Testis (tissue), 3 donors: Measurements from ENCODE around the gene PDZK1IP1. TPM values are rescaled to one million over a fixed set of nuclear protein-coding genes. Genes with fewer than 3 reads are reported as not detected.
"Not testable (repeated sequence)": the region's sequence is repeated elsewhere in the genome, so short reads cannot be mapped to it uniquely, and the experiment has no call there.

Experiments used
- DNase-seq: peaks from one replicate; pipeline ENCODE4 v3.0.0-alpha.2; 2019
- H3K27ac ChIP-seq, 2 donors: fragments of 200-600 bp; sonication (generic); one replicate each; pipeline ENCODE4 v1.5.1; 2019
- H3K27me3 ChIP-seq: fragments of 200-600 bp; sonication (generic); one replicate; pipeline ENCODE4 v1.5.1; 2019
- H3K36me3 ChIP-seq: fragments of 200-600 bp; sonication (generic); one replicate; pipeline ENCODE4 v1.5.1; 2017; ENCODE audit warnings: low read depth; ENCODE audit errors: missing control alignments
- H3K4me1 ChIP-seq: fragments of 200-600 bp; sonication (generic); one replicate; pipeline ENCODE4 v1.5.1; 2019
- H3K4me3 ChIP-seq, 2 donors: fragments of 200-600 bp; sonication (generic); one replicate each; pipeline ENCODE4 v1.5.1; 2017 to 2019
- H3K9me3 ChIP-seq: fragments of 200-600 bp; sonication (generic); one replicate; pipeline ENCODE4 v1.5.1; 2017
- POLR2A ChIP-seq: fragments of 450-650 bp; IDR thresholded peaks from one replicate; pipeline ENCODE4 v1.6.1; 2017; ENCODE audit warnings: antibody characterized with exemption, mild to moderate bottlenecking, moderate library complexity
- WGBS, 2 donors: methylation state at CpG; one replicate each; pipeline ENCODE4 v1.1.5; 2018; 5-methylcytosine and 5-hydroxymethylcytosine counted together
- intact Hi-C: fragments of 100-400 bp; cut with DNase I; formaldehyde crosslinking; loops from one replicate; pipeline ENCODE4 v1.15.1; 2023; ENCODE audit warnings: low total_unique reads
- polyA plus RNA-seq: library from polyadenylated mRNA; stranded (reverse); fragments of 350-450 nt; fragmentation: Illumina TruSeq; extraction: RNeasy Lipid Tissue Mini Kit (QIAGEN cat#74804); gene quantifications from one replicate; pipeline ENCODE4 v1.2.3, GENCODE V29; 2014; ENCODE audit warnings: low read depth, low replicate concordance; ENCODE audit not compliant: insufficient read depth
- total RNA-seq, 2 donors: library from RNA; depleted of rRNA; stranded (reverse); fragments of >200 nt; gene quantifications; one replicate each; pipeline ENCODE4 v1.2.3, GENCODE V29; 2016
- TF ChIP-seq, protein P1 (sequence below), 3 experiments: fragments of 450-650 bp in 2 of 3; fragments of 200-600 bp in 1 of 3; sonication (generic) in 1 of 3; IDR thresholded peaks; one replicate each; pipeline ENCODE4 v1.5.1; 2016 to 2019; ENCODE audit warnings: antibody characterized with exemption in 3 of 3, mild to moderate bottlenecking in 2 of 3, moderate library complexity in 1 of 3

The PDZK1IP1 gene
- total and polyA plus RNA-seq, 3 donors from 2014 or later = 1.5 to 13.9 (median 8.6) TPM

DNA sequence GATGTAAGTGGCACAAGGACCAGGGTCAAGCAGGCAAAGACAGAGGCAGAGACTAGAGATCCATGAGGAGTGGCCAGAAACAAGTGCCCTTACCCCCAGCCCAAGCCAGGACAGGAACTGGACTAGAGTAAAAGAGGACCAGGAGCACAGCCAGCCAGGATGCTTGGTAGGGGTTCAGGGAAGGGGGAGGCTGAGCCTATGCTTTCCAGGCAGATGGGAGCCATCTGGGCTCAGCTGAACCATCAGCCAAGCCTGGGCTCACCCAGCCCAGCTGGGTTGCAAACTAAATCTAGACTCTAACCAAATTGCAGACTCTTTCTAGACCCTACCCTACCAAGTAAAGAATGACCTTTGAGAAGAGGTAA, 15.2 kb downstream of the PDZK1IP1 start:
- no peak for TF ChIP-seq POLR2A
- TF ChIP-seq, protein P1, sequence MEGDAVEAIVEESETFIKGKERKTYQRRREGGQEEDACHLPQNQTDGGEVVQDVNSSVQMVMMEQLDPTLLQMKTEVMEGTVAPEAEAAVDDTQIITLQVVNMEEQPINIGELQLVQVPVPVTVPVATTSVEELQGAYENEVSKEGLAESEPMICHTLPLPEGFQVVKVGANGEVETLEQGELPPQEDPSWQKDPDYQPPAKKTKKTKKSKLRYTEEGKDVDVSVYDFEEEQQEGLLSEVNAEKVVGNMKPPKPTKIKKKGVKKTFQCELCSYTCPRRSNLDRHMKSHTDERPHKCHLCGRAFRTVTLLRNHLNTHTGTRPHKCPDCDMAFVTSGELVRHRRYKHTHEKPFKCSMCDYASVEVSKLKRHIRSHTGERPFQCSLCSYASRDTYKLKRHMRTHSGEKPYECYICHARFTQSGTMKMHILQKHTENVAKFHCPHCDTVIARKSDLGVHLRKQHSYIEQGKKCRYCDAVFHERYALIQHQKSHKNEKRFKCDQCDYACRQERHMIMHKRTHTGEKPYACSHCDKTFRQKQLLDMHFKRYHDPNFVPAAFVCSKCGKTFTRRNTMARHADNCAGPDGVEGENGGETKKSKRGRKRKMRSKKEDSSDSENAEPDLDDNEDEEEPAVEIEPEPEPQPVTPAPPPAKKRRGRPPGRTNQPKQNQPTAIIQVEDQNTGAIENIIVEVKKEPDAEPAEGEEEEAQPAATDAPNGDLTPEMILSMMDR (IDR thresholded peaks at IDR 0.05) = no peak
- H3K27me3 ChIP-seq = no peaks in the 10 kb centered on the region
- no peak for DNase-seq
- intact Hi-C loops = no loop called here
- no peak overlapping the region for H3K27ac ChIP-seq
- no peaks in the 10 kb centered on the region for H3K9me3 ChIP-seq
- H3K4me3 ChIP-seq = no peak overlapping the region
- no peaks in the 10 kb centered on the region for H3K36me3 ChIP-seq
- H3K4me1 ChIP-seq = peaks cover 3% of the 10 kb centered on the region

DNA sequence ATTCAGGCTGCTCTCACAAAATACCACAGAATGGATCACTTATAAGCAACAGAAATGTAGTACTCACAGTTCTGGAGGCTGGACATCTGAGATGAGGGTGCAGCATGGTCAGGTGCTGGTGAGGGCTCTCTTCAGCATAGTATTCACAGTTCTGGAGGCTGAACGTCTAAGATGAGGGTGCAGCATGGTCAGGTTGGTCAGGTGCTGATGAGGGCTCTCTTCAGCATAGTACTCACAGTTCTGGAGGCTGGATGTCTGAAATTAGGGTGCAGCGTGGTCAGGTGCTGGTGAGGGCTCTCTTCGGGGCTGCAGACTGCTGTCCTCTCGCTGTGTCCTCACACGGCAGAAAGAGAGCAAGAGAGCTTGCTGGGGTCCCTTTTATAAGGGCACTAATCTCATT, 17.1 kb downstream of the PDZK1IP1 start:
- H3K36me3 ChIP-seq = no peaks in the 10 kb centered on the region
- no peak overlapping the region for H3K4me3 ChIP-seq
- H3K27me3 ChIP-seq = no peaks in the 10 kb centered on the region
- H3K4me1 ChIP-seq = no peaks in the 10 kb centered on the region
- TF ChIP-seq, protein P1 (IDR thresholded peaks at IDR 0.05) = no peak
- TF ChIP-seq POLR2A = no peak
- no peak for DNase-seq
- 90 to 95% methylated on average over 5 of the region's 5 CpGs for WGBS, 2 donors
- no peak overlapping the region for H3K27ac ChIP-seq
- intact Hi-C loops = no loop called here
- H3K9me3 ChIP-seq = no peaks in the 10 kb centered on the region

DNA sequence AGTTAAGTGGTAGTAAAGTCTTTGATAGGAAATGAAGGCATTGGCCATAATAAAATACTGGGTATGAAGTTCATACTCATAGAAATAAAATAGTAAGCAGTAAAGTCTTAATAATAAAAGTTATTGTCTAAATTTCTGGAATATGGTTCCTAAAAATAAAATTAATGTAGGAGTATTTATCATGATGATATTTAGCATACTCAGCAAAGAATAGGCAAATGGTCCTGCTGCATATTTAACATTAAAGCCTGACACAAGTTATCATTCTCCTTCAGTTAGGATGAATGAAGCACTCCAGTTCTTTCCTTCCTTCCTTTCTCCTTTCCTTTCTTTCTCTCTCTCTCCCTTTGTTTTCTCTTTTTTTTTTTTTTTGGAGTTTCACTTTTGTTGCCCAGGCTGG, 25.3 kb downstream of the PDZK1IP1 start:
- H3K27me3 ChIP-seq = no peaks in the 10 kb centered on the region
- TF ChIP-seq, protein P1 (IDR thresholded peaks at IDR 0.05) = no peak
- TF ChIP-seq POLR2A = no peak
- H3K36me3 ChIP-seq = no peaks in the 10 kb centered on the region
- intact Hi-C loops = no loop called here
- H3K4me1 ChIP-seq = no peaks in the 10 kb centered on the region
- H3K4me3 ChIP-seq = no peak overlapping the region
- DNase-seq = no peak
- H3K9me3 ChIP-seq = no peaks in the 10 kb centered on the region
- no peak overlapping the region for H3K27ac ChIP-seq

DNA sequence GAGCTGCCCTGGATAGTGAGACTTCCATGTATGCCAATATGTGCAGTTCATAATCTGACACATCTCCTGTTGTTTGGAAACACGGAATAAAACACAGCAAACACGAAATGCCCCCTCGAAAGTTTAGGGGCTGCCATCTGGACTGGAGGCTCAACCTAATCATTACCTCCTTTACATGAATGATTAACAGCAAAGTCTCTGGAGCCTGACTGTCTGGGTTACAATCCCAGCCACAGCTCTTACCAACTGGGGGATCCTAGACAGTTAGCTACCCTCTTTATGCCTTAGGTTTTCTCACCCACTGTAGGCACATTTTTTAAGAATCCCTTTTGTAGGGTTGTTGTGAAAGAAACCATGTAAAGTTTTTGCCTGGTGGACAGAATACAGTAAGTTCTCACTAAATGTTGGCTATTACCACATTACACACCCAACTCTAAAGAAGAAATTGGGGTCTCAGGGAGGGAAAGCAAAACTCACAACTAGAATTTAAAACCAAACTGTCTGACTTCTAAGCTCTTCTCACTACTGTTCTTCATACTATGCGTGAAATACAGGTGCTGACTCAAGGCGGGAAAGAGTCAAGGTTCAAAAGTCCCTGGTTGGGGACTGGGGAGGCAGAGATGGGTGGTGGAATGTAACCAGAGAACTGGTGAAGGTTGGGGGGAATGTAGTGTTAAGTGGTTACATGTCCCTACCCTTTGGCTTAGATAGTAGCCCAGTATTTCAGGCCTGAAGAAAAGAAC, 28.4 kb downstream of the PDZK1IP1 start:
- TF ChIP-seq POLR2A = no peak
- TF ChIP-seq, protein P1 (IDR thresholded peaks at IDR 0.05) = no peak
- H3K4me1 ChIP-seq = no peaks in the 10 kb centered on the region
- 80 to 84% methylated on average over 5 of the region's 5 CpGs for WGBS, 2 donors
- H3K27me3 ChIP-seq = no peaks in the 10 kb centered on the region
- intact Hi-C loops = no loop called here
- DNase-seq = no peak
- no peak overlapping the region for H3K27ac ChIP-seq
- no peak overlapping the region for H3K4me3 ChIP-seq
- H3K36me3 ChIP-seq = no peaks in the 10 kb centered on the region
- H3K9me3 ChIP-seq = no peaks in the 10 kb centered on the region

DNA sequence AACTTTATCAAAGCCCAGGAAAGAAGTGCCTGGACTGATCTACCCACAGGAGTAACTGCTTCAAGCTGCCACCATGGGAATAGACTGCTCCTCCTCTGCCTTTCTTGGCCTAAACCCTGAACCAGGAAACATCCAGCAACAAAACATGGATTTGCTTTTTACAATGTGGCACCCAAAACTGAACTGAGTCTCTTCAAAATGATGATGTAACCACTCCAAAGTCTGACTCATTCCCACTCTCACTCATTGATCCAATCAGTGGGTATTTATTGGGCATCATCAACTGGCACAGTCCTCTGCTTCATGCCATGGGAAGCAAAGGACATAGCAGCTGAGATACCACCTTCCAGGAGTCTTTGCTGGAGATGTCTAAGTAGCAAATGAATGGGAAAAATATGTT, 29.1 kb downstream of the PDZK1IP1 start:
- H3K4me1 ChIP-seq = no peaks in the 10 kb centered on the region
- DNase-seq = no peak
- TF ChIP-seq, protein P1 (IDR thresholded peaks at IDR 0.05) = no peak
- TF ChIP-seq POLR2A = no peak

DNA sequence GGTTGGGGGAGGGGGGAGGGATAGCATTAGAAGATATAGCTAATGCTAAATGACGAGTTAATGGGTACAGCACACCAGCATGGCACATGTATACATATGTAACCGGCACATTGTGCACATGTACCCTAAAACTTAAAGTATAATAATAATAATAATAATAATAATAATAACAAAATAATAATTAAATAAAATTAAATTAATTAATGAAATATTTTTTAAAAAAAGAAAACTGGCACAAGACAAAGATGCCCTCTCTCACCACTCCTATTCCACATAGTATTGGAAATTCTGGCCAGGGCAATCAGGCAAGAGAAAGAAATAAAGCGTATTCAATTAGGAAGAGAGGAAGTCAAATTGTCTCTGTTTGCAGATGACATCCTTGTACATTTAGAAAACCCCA, 31.9 kb downstream of the PDZK1IP1 start:
- H3K9me3 ChIP-seq, H3K36me3 ChIP-seq: not testable (repeated sequence)
- 92 to 98% methylated on average over 3 of the region's 3 CpGs for WGBS, 2 donors

More for the DNA sequence above, 29.1 kb downstream of the PDZK1IP1 start:
- no peaks in the 10 kb centered on the region for H3K9me3 ChIP-seq
- intact Hi-C loops = no loop called here
- no peak overlapping the region for H3K27ac ChIP-seq
- no peaks in the 10 kb centered on the region for H3K36me3 ChIP-seq
- no peak overlapping the region for H3K4me3 ChIP-seq
- no peaks in the 10 kb centered on the region for H3K27me3 ChIP-seq

DNA sequence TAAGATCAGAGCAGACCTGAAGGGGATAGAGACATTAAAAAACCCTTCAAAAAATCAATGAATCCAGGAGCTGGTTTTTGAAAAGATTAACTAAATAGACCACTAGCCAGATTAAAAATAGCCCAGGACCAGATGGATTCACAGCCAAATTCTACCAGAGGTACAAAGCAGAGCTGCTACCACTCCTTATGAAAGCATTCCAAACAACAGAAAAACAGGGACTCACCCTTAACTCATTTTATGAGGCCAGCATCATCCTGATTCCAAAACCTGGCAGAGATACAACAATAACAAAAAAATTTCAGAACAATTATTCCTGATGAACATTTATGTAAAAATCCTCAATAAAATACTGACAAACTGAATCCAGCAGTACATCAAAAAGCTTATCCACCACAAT, 33.4 kb downstream of the PDZK1IP1 start:
- H3K36me3 ChIP-seq, H3K27ac ChIP-seq, intact Hi-C loops, DNase-seq, H3K27me3 ChIP-seq, H3K4me3 ChIP-seq, H3K9me3 ChIP-seq, H3K4me1 ChIP-seq: not testable (repeated sequence)

More for the DNA sequence above, 31.9 kb downstream of the PDZK1IP1 start:
- intact Hi-C loops, H3K4me1 ChIP-seq, H3K27me3 ChIP-seq, H3K4me3 ChIP-seq, DNase-seq, H3K27ac ChIP-seq: not testable (repeated sequence)
